HFF-Myc (cell line): ENCODE measurements around the gene MIPOL1.

ENCODE experiments used
- DNase-seq: peaks from one replicate; pipeline ENCODE4 v3.0.0-alpha.2; 2011; ENCODE audit warnings: low read depth; ENCODE audit errors: extremely low read depth
- H3K4me3 ChIP-seq: replicated peaks from 2 replicates; pipeline ENCODE4 v1.5.1; 2011; ENCODE audit warnings: low read depth, mild to moderate bottlenecking, control low read depth, low read length
- CTCF ChIP-seq: IDR thresholded peaks from 2 replicates; pipeline ENCODE4 v1.5.1; 2012; ENCODE audit warnings: mild to moderate bottlenecking, low read depth, low read length, control low read depth; ENCODE audit errors: missing control alignments

Gene MIPOL1

DNA sequence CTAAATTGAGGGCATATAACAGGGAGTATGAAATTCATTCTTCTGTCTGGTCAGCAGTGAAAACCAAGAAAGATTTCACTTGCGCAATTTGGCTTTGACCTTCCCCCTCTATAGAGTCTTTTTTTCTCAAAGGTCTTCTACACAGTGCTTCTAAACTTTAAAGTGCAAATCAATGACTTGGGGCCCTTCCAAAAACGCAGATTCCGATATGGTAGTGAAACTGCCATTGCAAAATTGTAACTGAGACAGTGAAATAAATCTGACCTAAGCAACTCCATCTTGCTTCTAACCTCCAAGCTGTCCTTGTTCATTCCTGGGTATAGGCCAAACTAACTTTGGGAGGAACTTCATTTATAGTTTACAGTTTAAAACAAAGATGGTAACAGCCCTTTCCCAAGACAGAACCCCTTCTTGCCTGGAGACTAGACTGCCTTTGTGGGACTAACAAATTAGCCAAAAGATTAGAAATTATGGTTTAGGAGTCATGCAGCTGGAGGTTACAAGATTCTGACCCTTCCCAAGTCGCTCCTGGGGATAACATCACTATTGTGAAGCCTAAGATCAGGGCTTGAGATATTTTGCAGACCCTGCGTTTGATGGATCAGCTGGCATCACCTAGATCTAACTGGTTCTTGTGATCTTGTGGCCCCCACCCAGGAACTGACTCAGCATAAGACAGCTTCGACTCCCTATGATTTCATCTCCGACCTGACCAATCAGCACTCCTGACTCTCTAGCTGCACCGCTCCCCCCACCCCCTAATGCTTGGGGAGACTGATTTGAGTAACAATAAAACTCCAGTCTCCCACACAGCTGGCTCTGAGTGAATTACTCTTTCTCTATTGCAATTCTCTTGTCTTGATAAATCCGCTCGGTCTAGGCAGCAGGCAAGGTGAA lies 30.3 kb upstream of the MIPOL1 start:
- no peak for TF ChIP-seq CTCF
- no peak overlapping the region for H3K4me3 ChIP-seq
- no peak for DNase-seq

- TF ChIP-seq CTCF: no peak
- no peak for DNase-seq
- no peak overlapping the region for H3K4me3 ChIP-seq
Observed at GRCh38 chr14:37168721-37169120, 29.0 kb upstream of the MIPOL1 start.

DNA sequence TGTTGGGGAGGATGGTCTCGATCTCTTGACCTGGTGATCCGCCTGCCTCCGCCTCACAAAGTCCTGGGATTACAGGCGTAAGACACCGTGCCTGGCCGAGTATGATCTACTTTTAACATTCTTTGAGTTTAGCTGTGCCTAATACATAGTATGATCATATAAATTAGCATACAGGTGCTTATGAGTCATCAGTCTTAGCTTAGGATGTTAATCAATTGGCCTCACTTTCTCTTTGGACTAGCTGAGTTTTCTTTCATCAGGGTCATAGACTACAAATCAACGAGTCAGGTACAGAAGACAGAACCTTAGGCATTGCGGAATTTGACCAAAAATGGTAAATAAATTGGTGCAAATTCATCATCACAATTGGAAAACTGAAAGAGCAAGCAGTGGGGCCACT lies 27.5 kb upstream of the MIPOL1 start:
- no peak for TF ChIP-seq CTCF
- no peak overlapping the region for H3K4me3 ChIP-seq
- no peak for DNase-seq

DNA sequence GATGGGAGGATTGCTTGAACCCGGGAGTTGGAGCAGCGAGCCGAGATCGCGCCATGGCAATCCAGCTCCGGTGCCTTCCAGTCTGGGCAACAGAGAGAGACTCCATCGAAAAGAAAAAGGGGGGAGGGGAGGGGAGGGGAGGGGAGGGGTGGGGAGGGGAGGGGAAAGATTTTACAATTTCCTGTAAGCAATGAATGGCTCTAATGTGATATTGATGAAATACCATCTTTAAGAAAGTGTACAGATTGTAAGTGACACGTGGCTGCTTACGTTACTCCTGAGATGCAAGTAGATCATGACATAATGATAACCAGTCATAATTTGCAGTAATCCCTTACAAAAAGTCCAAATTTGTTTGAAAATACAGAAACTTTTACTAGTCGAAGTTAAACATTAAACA lies 26.7 kb upstream of the MIPOL1 start:
- no peak overlapping the region for H3K4me3 ChIP-seq
- TF ChIP-seq CTCF: no peak
- DNase-seq: no peak

DNA sequence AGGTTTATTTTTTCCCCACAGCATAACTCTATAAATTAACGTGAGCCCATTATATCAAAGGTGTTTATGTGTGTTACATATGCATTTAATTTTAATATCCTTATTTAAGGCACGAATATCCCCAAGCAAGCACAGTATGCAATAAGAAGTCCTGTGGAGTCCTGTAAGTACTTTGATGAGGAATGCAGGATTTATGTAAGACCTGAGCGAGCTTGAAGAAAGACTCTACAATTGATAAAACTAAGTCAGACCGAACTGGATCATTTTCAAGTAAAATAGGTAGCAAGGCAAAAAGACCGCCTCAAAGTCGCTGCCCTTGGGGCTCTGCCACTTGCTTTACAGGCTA lies 26.1 kb upstream of the MIPOL1 start:
- no peak for TF ChIP-seq CTCF
- H3K4me3 ChIP-seq: peak overlapping the region; percentile 87
- no peak for DNase-seq

GRCh38 chr14:37172024-37172869 lies 25.5 kb upstream of the MIPOL1 start, which contains the start of gene SLC25A21:
SLC25A21 (minus strand) TSS chr14:37172606.
- no peak for TF ChIP-seq CTCF
- DNase-seq: peak; percentile 44
- H3K4me3 ChIP-seq: peak within 1 kb of the TSS; percentile 87
